Measurements from ENCODE around the gene CYP26B1.

DNA sequence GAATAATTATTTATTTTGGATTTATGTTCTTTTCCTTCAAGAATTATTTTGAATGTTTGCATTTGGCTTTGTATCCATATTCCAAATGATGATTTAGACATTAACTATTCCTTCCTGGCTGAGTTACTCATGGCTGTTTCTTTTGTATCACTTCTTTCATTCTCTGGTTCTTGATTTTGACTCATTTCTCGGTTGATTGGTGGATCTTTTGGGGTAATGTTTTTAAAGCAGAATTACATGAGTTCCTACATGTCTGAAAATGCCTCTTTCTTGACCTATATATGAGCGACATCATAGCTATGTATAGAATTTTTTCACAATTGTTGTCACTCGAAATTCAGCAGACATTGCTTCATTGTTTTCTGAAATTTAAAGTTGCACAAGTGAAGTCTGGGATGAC lies 39.5 kb downstream of the CYP26B1 start:
- TF ChIP-seq, protein P1, sequence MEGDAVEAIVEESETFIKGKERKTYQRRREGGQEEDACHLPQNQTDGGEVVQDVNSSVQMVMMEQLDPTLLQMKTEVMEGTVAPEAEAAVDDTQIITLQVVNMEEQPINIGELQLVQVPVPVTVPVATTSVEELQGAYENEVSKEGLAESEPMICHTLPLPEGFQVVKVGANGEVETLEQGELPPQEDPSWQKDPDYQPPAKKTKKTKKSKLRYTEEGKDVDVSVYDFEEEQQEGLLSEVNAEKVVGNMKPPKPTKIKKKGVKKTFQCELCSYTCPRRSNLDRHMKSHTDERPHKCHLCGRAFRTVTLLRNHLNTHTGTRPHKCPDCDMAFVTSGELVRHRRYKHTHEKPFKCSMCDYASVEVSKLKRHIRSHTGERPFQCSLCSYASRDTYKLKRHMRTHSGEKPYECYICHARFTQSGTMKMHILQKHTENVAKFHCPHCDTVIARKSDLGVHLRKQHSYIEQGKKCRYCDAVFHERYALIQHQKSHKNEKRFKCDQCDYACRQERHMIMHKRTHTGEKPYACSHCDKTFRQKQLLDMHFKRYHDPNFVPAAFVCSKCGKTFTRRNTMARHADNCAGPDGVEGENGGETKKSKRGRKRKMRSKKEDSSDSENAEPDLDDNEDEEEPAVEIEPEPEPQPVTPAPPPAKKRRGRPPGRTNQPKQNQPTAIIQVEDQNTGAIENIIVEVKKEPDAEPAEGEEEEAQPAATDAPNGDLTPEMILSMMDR (IDR thresholded peaks at IDR 0.05; ENCODE audit: borderline replicate concordance, extremely low read depth, low read length, poor library complexity, severe bottlenecking): no peak
- no peak for TF ChIP-seq EZH2 (IDR thresholded peaks at IDR 0.05; ENCODE audit: borderline replicate concordance, low read depth, low read length, severe bottlenecking)

All from DND-41 (cell line).